ENCODE results near the gene TRPM4. TPM values are rescaled to one million over a fixed set of nuclear protein-coding genes. Genes with fewer than 3 reads are reported as not detected.

TRPM4 gene
- total and polyA plus RNA-seq, 2 of the 8 experiments (the other 6 are each of a cell fraction or from before 2014, with no cell fraction given): 11.3 to 13.3 TPM

- TF ChIP-seq, protein P1, sequence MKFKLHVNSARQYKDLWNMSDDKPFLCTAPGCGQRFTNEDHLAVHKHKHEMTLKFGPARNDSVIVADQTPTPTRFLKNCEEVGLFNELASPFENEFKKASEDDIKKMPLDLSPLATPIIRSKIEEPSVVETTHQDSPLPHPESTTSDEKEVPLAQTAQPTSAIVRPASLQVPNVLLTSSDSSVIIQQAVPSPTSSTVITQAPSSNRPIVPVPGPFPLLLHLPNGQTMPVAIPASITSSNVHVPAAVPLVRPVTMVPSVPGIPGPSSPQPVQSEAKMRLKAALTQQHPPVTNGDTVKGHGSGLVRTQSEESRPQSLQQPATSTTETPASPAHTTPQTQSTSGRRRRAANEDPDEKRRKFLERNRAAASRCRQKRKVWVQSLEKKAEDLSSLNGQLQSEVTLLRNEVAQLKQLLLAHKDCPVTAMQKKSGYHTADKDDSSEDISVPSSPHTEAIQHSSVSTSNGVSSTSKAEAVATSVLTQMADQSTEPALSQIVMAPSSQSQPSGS (IDR thresholded peaks at IDR 0.05; ENCODE audit: low read length): no peak
- TF ChIP-seq KDM5A (IDR thresholded peaks at IDR 0.05; ENCODE audit: low read length) (no peak), POLR2A (IDR thresholded peaks at IDR 0.05; ENCODE audit: control extremely low read depth in 1 of 2, low read depth in 2 of 2, low read length in 2 of 2) (peak in 1 of 2 experiments; percentile 53; a peak in 1 of 3 replicates), CBX8 (IDR thresholded peaks at IDR 0.05; ENCODE audit: borderline replicate concordance, low read depth, low read length) (no peak), EGR1 (IDR thresholded peaks at IDR 0.05; ENCODE audit: borderline replicate concordance, low read depth, low read length) (no peak), FOSL1 (IDR thresholded peaks at IDR 0.05; ENCODE audit: insufficient read depth, low read depth, low read length) (no peak), SIRT6 (IDR thresholded peaks at IDR 0.05; ENCODE audit: low read length) (no peak), RAD21 (IDR thresholded peaks at IDR 0.05 in 1 of 2, conservative IDR thresholded peaks at IDR 0.05 in 1 of 2; ENCODE audit: low read depth in 2 of 2, low read length in 2 of 2) (no peak), JUND (IDR thresholded peaks at IDR 0.05; ENCODE audit: low read length) (peak; percentile 65; the same call in 1 of the 2 replicates), PHF8 (conservative IDR thresholded peaks at IDR 0.05; ENCODE audit: low read depth, low read length) (no peak), TAF7 (optimal IDR thresholded peaks at IDR 0.05; ENCODE audit: borderline replicate concordance, low read depth, low read length) (no peak), RNF2 (IDR thresholded peaks at IDR 0.05; ENCODE audit: borderline replicate concordance, low read depth, low read length, missing control alignments, poor library complexity, severe bottlenecking) (no peak), SP1 (IDR thresholded peaks at IDR 0.05; ENCODE audit: low read depth, low read length) (peak; percentile 65), TEAD4 (IDR thresholded peaks at IDR 0.05; ENCODE audit: low read depth, low read length) (no peak), JUN (IDR thresholded peaks at IDR 0.05; ENCODE audit: low read depth, low read length) (no peak), ZNF274 (IDR thresholded peaks at IDR 0.05; ENCODE audit: borderline replicate concordance, extremely low read depth, low read length) (no peak)
- TF ChIP-seq, protein P2, sequence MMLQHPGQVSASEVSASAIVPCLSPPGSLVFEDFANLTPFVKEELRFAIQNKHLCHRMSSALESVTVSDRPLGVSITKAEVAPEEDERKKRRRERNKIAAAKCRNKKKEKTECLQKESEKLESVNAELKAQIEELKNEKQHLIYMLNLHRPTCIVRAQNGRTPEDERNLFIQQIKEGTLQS (IDR thresholded peaks at IDR 0.05; ENCODE audit: insufficient read depth, low read depth, low read length): no peak
- TF ChIP-seq, protein P3, sequence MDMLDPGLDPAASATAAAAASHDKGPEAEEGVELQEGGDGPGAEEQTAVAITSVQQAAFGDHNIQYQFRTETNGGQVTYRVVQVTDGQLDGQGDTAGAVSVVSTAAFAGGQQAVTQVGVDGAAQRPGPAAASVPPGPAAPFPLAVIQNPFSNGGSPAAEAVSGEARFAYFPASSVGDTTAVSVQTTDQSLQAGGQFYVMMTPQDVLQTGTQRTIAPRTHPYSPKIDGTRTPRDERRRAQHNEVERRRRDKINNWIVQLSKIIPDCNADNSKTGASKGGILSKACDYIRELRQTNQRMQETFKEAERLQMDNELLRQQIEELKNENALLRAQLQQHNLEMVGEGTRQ (IDR thresholded peaks at IDR 0.05; ENCODE audit: low read length): peak; percentile 84
Measured at GRCh38 chr19:49151267-49152118, 6.1 kb upstream of the TRPM4 start (continued).
